Measurements from ENCODE around the gene TRIO. TPM values are rescaled to one million over a fixed set of nuclear protein-coding genes. Genes with fewer than 3 reads are reported as not detected.

TRIO gene
- polyA plus RNA-seq, 3 donors = 1.7 to 45.8 (median 2.1) TPM

DNA sequence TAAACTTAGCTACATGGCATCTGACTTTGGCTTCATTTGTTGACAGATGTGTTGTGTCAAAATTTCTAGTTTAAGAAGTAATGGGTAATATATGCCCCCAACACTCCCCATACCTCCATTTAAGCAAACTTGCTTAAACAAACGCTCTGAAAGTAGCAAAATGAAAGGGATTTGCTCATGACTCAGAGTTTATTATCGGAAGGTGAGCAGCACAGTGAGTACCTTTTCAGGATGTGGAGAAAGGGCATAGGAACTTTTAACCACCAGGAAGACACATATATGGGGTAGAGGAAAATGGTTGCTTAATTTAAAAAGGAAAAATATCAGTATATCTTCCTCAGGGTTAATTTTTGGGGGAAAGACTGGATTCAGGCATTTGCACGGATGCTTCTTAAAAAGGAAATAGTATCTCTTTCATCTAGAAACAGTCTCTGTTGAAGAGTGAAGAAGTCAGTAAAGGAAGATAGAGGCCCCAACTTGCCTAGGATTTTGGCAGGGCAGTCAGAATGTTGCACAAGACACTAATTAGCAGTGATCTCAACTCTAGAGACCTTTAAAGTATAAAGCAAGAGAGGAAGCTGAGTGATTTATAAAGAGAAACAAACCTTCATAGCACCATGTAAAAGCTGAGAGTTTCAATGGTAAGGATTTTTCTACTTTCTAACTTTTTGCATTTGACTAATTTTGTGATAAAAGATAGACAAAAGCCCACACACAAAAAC, 155.1 kb downstream of the TRIO start:
- peaks cover 35 to 91% of the 10 kb centered on the region in 2 donors for H3K36me3 ChIP-seq (replicated peaks in 1 of 2; ENCODE audit: control insufficient read depth in 1 of 2, insufficient read depth in 2 of 2, low read length in 2 of 2)
- no peak for DNase-seq
- Mint-ChIP-seq H3K9me3 (peaks cover 0 to under 1% (median 0%) of the 10 kb centered on the region in 7 donors), H3K4me1 (peaks cover 4% of the 10 kb centered on the region), H3K4me3 (no peak overlapping the region), H3K27ac (peak overlapping the region in 2 of 7 donors; percentile 8 to 12), H3K36me3 (peaks cover 52 to 62% of the 10 kb centered on the region in 2 donors), H3K27me3 (ENCODE audit: low read depth in 3 of 3) (no peaks in the 10 kb centered on the region)
- WGBS (ENCODE audit: insufficient coverage) = no CpG with 5 or more reads among the region's 3 CpGs
- intact Hi-C loops (cut with micrococcal nuclease) = no loop called here
- H4K20me1 ChIP-seq (ENCODE audit: insufficient read depth, low read length) = no peaks in the 10 kb centered on the region
- no peak overlapping the region for H3K4me3 ChIP-seq (replicated peaks in 1 of 3; ENCODE audit: low read depth in 2 of 3, low read length in 3 of 3)
- no peaks in the 10 kb centered on the region for H3K4me1 ChIP-seq (ENCODE audit: control insufficient read depth in 1 of 2, insufficient read depth in 2 of 2, low read length in 2 of 2)
- no peak overlapping the region for H3K4me2 ChIP-seq (replicated peaks; ENCODE audit: extremely low read depth, low read length, poor library complexity, severe bottlenecking)
- no peaks in the 10 kb centered on the region for H3K79me2 ChIP-seq (ENCODE audit: insufficient read depth, low read length)
- TF ChIP-seq, protein P1, sequence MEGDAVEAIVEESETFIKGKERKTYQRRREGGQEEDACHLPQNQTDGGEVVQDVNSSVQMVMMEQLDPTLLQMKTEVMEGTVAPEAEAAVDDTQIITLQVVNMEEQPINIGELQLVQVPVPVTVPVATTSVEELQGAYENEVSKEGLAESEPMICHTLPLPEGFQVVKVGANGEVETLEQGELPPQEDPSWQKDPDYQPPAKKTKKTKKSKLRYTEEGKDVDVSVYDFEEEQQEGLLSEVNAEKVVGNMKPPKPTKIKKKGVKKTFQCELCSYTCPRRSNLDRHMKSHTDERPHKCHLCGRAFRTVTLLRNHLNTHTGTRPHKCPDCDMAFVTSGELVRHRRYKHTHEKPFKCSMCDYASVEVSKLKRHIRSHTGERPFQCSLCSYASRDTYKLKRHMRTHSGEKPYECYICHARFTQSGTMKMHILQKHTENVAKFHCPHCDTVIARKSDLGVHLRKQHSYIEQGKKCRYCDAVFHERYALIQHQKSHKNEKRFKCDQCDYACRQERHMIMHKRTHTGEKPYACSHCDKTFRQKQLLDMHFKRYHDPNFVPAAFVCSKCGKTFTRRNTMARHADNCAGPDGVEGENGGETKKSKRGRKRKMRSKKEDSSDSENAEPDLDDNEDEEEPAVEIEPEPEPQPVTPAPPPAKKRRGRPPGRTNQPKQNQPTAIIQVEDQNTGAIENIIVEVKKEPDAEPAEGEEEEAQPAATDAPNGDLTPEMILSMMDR (IDR thresholded peaks at IDR 0.05) = no peak
- no peak overlapping the region for H3K27ac ChIP-seq (ENCODE audit: low read depth in 1 of 2, low read length in 2 of 2)
- no peaks in the 10 kb centered on the region for H3K9me3 ChIP-seq (replicated peaks in 1 of 2; ENCODE audit: control insufficient read depth in 1 of 2, insufficient read depth in 1 of 2, low read length in 2 of 2)
- no peak overlapping the region for H3K9ac ChIP-seq (ENCODE audit: insufficient read depth, low read length, poor library complexity, severe bottlenecking)
- no peak overlapping the region for H2AFZ ChIP-seq (ENCODE audit: insufficient read depth, low read depth, low read length, poor library complexity, severe bottlenecking)
- H3K27me3 ChIP-seq (ENCODE audit: control insufficient read depth in 2 of 2, insufficient read depth in 2 of 2, low read length in 2 of 2) = no peaks in the 10 kb centered on the region

DNA sequence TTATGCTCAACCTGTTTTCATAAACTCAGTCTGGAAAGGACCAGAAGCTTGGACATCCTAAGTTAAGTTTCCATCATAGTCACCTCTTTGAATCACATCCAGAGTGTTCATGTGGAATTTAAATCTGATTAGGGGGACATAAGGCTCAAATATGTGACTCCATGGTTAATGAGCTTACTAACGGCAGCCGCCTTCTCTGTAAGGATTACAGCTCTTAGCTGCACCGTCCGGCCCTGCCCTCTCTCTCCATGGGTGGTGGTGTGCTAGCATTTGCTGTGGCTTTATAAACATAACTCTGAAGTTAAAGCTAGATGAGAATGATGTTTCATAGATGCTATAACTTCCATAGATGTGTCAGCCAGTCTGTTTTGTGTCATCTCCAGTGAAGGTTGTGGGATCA, 156.5 kb downstream of the TRIO start:
- Histone ChIP-seq H3K9ac (ENCODE audit: insufficient read depth, low read length, poor library complexity, severe bottlenecking) (no peak overlapping the region), H3K27me3 (ENCODE audit: control insufficient read depth in 2 of 2, insufficient read depth in 2 of 2, low read length in 2 of 2) (no peaks in the 10 kb centered on the region), H3K4me1 (ENCODE audit: control insufficient read depth in 1 of 2, insufficient read depth in 2 of 2, low read length in 2 of 2) (no peaks in the 10 kb centered on the region), H2AFZ (ENCODE audit: insufficient read depth, low read depth, low read length, poor library complexity, severe bottlenecking) (no peak overlapping the region), H3K79me2 (ENCODE audit: insufficient read depth, low read length) (no peaks in the 10 kb centered on the region), H3K27ac (ENCODE audit: low read depth in 1 of 2, low read length in 2 of 2) (no peak overlapping the region), H3K4me2 (replicated peaks; ENCODE audit: extremely low read depth, low read length, poor library complexity, severe bottlenecking) (no peak overlapping the region), H3K36me3 (replicated peaks in 1 of 2; ENCODE audit: control insufficient read depth in 1 of 2, insufficient read depth in 2 of 2, low read length in 2 of 2) (peaks cover 31 to 93% of the 10 kb centered on the region in 2 donors), H3K9me3 (replicated peaks in 1 of 2; ENCODE audit: control insufficient read depth in 1 of 2, insufficient read depth in 1 of 2, low read length in 2 of 2) (no peaks in the 10 kb centered on the region), H3K4me3 (replicated peaks in 1 of 3; ENCODE audit: low read depth in 2 of 3, low read length in 3 of 3) (no peak overlapping the region), H4K20me1 (ENCODE audit: insufficient read depth, low read length) (no peaks in the 10 kb centered on the region)
- H3K36me3 Mint-ChIP-seq = peaks cover 58 to 65% of the 10 kb centered on the region in 2 donors
- peaks cover 7% of the 10 kb centered on the region for H3K4me1 Mint-ChIP-seq
- DNase-seq = no peak
- intact Hi-C loops (cut with micrococcal nuclease) = no loop called here
- no CpG with 5 or more reads among the region's 4 CpGs for WGBS (ENCODE audit: insufficient coverage)
- H3K27ac Mint-ChIP-seq = no peak overlapping the region
- peaks cover 0 to 2% (median 0%) of the 10 kb centered on the region in 7 donors for H3K9me3 Mint-ChIP-seq
- TF ChIP-seq, protein P1 (IDR thresholded peaks at IDR 0.05) = no peak
- H3K27me3 Mint-ChIP-seq (ENCODE audit: low read depth in 3 of 3) = no peaks in the 10 kb centered on the region
- H3K4me3 Mint-ChIP-seq = no peak overlapping the region

Measured in CD14-positive monocyte (primary cell).